Measurements from ENCODE around the gene ST7.
A peak's percentile ranks its signal among the peaks of the same experiment; 100 is the strongest.

The ST7 gene

DNA sequence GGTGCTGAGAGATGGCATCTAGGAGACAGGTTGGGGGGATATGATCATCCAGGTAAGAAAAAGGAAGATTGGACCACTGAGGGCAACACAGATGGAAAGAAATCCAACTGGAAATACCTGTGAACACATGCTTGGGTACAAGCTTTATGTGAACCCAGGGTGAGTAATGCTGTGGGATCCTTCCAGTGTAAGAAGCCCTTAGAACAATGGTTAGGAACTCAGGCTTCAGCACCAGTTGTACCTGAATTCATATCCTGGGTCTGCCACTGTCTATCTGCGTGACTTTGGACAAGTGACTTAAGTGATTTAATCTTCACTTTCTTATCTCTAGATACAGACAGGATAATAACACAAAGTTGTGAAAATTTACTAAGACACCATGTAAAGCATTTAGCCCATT is 131.0 kb downstream of the ST7 start:
- Mint-ChIP-seq H3K27me3 (no peaks in the 10 kb centered on the region), H3K36me3 (no peaks in the 10 kb centered on the region), H3K4me3 (no peak overlapping the region), H3K4me1 (ENCODE audit: low read depth) (peaks cover 26% of the 10 kb centered on the region), H3K27ac (no peak overlapping the region), H3K9me3 (ENCODE audit: low read depth) (no peaks in the 10 kb centered on the region)

DNA sequence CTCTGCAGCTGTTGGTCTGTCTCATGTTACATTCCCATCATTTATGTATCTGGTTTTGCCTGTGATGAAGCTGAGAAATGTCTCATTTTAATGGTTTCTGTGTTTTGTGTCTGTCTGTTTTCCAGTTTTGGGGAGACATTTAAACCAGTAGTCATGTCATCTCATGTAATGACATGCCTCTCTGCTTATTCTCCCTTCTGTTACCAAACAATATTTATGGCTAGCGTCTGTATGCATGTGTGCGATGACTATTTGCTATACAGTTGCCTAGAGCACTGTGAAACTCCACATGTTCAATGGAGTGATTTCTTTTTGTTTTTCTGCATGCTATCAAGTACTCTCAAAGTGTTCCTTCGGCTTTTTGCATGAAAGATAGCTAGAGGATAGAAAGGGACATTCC is 132.0 kb downstream of the ST7 start:
- H3K36me3 Mint-ChIP-seq, result no peaks in the 10 kb centered on the region
- H3K4me3 Mint-ChIP-seq, result no peak overlapping the region
- H3K9me3 Mint-ChIP-seq (ENCODE audit: low read depth), result no peaks in the 10 kb centered on the region
- H3K4me1 Mint-ChIP-seq (ENCODE audit: low read depth), result peaks cover 26% of the 10 kb centered on the region
- no peaks in the 10 kb centered on the region for H3K27me3 Mint-ChIP-seq
- H3K27ac Mint-ChIP-seq, result no peak overlapping the region

DNA sequence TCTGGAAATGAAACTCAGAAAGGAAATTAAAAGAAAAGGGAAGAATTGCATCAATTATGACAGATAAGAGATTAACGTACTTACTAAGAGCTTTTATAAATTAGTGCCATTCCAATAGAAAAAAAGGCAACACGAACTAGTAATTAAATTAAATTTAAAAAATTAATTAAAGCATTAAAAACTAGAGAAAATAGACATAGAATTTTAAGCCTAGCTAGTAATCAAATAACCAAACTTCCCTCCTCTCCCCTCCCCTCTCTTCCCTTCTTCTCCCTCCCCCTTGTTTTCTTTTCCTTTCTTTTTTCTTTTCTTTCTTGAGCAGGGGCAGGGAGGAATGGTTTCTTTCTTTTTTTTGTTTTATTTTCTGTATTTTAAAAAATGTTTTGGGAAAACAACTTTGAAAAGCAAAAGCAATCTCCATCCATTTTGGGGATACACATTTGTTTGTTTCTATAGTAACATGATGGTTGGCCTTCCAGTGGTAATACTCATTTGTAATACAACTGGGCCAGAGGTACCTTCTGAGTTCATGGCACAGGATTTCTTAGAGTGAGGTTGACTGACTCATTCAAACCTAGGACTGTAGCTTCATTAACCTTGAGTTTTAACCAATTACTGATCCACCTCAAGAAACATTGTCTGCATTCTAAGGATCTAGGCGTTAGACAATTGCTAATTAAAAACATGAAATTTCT is 132.6 kb downstream of the ST7 start:
- no peaks in the 10 kb centered on the region for H3K36me3 Mint-ChIP-seq
- no peak overlapping the region for H3K27ac Mint-ChIP-seq
- H3K4me3 Mint-ChIP-seq, result no peak overlapping the region
- no peaks in the 10 kb centered on the region for H3K27me3 Mint-ChIP-seq
- H3K4me1 Mint-ChIP-seq (ENCODE audit: low read depth), result peaks cover 26% of the 10 kb centered on the region
- H3K9me3 Mint-ChIP-seq (ENCODE audit: low read depth), result no peaks in the 10 kb centered on the region

DNA sequence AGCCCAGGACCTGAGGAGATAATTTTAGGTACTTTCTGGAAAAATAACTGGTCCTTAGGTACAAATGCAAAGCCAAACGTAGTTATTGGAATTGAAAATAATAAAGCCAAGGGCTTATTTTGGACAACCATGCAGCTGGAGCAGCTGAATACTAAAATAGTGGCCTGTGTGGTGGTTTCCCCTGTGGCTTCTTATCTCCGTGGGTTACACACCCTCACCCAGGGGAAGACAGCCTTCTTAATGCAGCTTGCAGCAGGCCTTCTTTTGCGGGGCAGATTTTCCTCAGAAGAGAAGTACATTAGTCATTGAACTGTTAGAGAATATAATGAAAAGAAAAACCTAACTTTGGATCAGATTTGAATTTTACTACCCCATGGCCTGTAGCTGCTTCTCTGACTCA is 133.5 kb downstream of the ST7 start:
- Mint-ChIP-seq H3K9me3 (ENCODE audit: low read depth) (no peaks in the 10 kb centered on the region), H3K27me3 (no peaks in the 10 kb centered on the region), H3K4me3 (no peak overlapping the region), H3K36me3 (no peaks in the 10 kb centered on the region), H3K4me1 (ENCODE audit: low read depth) (peaks cover 26% of the 10 kb centered on the region), H3K27ac (no peak overlapping the region)

DNA sequence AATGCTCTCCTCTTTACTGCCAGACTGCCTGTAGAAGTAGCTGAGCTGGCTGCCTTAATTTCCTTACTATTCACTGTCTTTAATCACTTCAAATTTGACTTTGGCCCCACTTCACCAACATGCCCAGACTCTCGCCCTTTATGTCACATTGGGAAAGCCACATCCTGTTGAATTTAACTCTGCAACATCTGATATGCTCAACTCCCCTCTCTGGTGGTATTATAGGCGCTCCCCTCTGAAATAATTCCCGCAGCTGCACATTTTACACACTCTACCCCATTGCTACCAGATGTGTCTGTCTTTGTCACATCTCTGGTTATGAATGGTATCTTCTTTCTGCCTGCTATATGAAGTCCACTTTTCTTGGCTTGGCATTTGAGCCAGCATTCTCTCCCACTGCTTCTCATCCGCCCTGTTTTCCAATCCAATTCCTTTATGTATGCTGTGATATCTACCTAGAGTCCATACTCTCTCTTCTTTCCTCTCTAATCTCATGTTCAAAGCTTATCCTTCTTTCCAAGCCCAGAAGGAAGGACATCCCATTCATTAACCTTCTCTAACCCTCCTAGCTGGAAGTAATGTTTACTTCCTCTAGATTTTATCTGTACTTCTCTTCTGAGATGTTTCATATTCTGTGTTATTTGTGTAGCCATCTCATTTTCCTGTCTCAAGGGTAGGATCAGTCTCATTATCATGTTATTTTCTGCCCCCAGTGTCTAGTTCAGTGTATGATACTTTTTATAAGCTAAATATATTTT is 134.5 kb downstream of the ST7 start:
- Mint-ChIP-seq H3K36me3 (no peaks in the 10 kb centered on the region), H3K27ac (no peak overlapping the region), H3K4me1 (ENCODE audit: low read depth) (peaks cover 26% of the 10 kb centered on the region), H3K27me3 (no peaks in the 10 kb centered on the region), H3K9me3 (ENCODE audit: low read depth) (no peaks in the 10 kb centered on the region), H3K4me3 (peak overlapping the region; percentile 1)

DNA sequence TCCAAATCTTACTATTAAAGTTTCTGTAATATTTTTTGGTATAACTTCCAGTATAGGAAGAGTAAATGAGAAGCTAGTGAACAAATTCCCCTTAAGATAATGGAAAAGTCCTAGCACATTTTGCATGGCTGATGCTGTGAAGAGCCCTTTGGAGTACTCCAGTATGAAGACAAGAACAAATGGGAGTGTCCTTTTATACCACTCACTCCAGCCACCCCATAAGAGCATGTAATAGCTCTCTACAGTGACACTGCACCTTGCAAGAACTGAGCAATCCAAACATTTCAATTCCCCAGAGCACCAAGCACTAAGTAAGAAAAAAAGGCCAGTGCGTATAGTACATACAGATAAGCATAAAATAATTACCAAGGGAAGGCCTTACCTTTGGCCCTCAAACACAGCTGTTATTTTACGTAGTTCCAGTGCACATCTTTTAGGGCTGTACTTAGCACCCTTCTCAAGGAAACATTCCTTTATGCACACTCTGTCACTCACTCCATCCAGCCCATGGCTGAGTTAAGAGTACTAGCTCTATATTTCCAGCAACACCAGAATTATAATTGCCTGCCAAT is 135.4 kb downstream of the ST7 start:
- H3K4me1 Mint-ChIP-seq (ENCODE audit: low read depth), result peaks cover 25% of the 10 kb centered on the region
- no peak overlapping the region for H3K27ac Mint-ChIP-seq
- no peaks in the 10 kb centered on the region for H3K27me3 Mint-ChIP-seq
- no peaks in the 10 kb centered on the region for H3K36me3 Mint-ChIP-seq
- H3K9me3 Mint-ChIP-seq (ENCODE audit: low read depth), result no peaks in the 10 kb centered on the region
- no peak overlapping the region for H3K4me3 Mint-ChIP-seq

DNA sequence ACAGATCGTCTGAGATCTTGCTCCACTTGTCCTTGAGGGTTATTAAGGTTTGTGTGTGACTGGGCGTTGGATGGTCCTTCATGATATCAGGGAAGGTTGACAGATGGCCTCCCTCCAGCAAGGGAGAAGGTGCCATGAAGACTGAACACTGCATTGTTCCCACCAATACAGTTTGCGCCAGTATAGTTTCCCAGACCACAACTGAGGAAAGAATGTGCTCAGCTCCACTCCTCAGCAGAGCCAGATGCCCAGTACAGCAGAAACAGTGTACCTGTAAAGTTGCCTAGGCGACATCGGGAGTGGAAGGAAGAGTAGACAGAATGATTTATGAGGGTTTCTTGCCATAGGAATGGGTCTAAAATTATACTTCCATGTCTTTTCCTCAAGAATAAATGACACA is 137.5 kb downstream of the ST7 start:
- H3K9me3 Mint-ChIP-seq (ENCODE audit: low read depth), result no peaks in the 10 kb centered on the region
- H3K4me1 Mint-ChIP-seq (ENCODE audit: low read depth), result peaks cover 25% of the 10 kb centered on the region
- H3K27ac Mint-ChIP-seq, result no peak overlapping the region
- no peaks in the 10 kb centered on the region for H3K27me3 Mint-ChIP-seq
- H3K36me3 Mint-ChIP-seq, result no peaks in the 10 kb centered on the region
- no peak overlapping the region for H3K4me3 Mint-ChIP-seq

DNA sequence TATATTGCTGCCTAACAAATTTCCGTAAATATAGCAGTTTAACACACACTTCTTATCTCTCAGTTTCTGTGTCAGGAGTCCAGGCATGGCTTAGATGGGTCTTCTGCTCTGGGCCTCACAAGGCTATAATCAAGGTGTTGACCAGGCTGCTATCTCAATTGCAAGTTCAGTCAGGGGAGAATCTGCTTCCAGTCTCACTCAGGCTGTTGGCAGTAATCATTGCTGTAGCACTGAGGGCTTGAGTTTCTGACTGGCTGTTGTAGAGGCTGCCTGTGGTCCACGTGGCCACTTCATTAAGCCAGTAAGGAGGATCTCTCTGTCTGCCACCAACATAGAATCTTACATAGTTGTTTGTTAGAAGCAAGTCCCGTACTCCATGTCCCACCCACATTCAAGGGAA is 138.4 kb downstream of the ST7 start:
- Mint-ChIP-seq H3K9me3 (ENCODE audit: low read depth) (no peaks in the 10 kb centered on the region), H3K4me1 (ENCODE audit: low read depth) (peaks cover 19% of the 10 kb centered on the region), H3K27ac (no peak overlapping the region), H3K4me3 (no peak overlapping the region), H3K36me3 (no peaks in the 10 kb centered on the region), H3K27me3 (no peaks in the 10 kb centered on the region)

DNA sequence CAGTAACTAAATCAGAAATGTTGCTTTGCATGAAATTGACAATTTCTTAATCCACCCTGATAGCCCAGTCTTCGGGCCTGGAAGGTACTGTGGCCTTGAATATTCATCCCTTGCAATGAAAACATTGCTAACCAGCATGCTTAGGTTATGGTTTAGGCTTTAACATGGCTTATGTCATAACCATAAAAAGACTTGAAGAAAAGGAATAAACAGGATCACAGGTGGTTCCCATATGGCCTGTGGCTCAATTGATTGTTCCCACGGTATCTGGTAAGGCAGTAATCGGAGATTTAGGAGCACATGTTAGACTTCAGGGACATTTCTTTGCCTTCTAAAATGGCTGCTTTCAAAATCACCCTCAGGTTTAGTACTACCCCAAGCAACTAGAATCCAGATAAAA is 139.5 kb downstream of the ST7 start:
- no peak overlapping the region for H3K4me3 Mint-ChIP-seq
- no peaks in the 10 kb centered on the region for H3K27me3 Mint-ChIP-seq
- peaks cover 9% of the 10 kb centered on the region for H3K4me1 Mint-ChIP-seq (ENCODE audit: low read depth)
- H3K27ac Mint-ChIP-seq, result no peak overlapping the region
- no peaks in the 10 kb centered on the region for H3K36me3 Mint-ChIP-seq
- H3K9me3 Mint-ChIP-seq (ENCODE audit: low read depth), result no peaks in the 10 kb centered on the region

DNA sequence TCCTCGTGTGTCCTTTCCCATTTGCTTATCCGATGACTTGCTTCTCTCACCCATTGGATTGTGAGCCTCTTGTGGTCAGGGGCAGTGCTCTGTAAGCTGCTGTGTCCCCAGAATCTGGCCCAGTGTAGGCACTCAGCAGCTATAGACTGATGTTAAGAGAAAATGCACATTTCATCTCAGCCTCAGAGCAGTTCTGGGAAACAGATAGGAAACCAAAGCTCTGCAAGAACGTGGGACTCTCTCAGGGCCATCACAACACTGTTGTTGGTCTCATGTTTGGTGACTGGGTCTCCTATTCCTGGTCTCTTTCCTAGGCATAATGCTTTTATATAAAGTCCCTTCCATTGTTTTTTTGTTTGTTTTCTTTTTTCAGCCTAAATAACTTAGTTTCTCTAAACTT is 141.2 kb downstream of the ST7 start:
- H3K4me1 Mint-ChIP-seq (ENCODE audit: low read depth), result peaks cover 2% of the 10 kb centered on the region
- no peak overlapping the region for H3K4me3 Mint-ChIP-seq
- H3K27me3 Mint-ChIP-seq, result no peaks in the 10 kb centered on the region
- no peaks in the 10 kb centered on the region for H3K36me3 Mint-ChIP-seq
- no peak overlapping the region for H3K27ac Mint-ChIP-seq
- no peaks in the 10 kb centered on the region for H3K9me3 Mint-ChIP-seq (ENCODE audit: low read depth)

DNA sequence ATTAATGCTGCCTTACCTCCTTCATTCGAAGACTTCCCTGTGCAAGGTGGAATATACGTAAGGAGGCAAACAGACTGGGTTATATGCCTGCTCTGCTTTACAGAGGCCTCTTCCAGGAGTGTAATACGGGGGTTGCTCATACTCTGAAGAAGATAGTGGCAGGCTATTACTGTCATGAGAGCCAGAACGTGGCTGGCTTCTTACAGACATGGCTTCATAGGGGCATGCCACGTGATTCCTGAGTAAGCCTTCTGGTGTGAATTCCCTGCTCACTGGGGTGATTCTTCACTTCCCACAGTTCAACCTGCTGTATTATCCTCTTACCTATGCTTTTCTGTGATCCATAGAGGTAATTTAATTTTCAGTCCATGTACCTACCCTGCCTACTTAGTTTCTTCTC is 141.8 kb downstream of the ST7 start:
- no peaks in the 10 kb centered on the region for H3K9me3 Mint-ChIP-seq (ENCODE audit: low read depth)
- H3K27me3 Mint-ChIP-seq, result no peaks in the 10 kb centered on the region
- peaks cover 2% of the 10 kb centered on the region for H3K4me1 Mint-ChIP-seq (ENCODE audit: low read depth)
- H3K27ac Mint-ChIP-seq, result no peak overlapping the region
- peaks cover 2% of the 10 kb centered on the region for H3K36me3 Mint-ChIP-seq
- no peak overlapping the region for H3K4me3 Mint-ChIP-seq

DNA sequence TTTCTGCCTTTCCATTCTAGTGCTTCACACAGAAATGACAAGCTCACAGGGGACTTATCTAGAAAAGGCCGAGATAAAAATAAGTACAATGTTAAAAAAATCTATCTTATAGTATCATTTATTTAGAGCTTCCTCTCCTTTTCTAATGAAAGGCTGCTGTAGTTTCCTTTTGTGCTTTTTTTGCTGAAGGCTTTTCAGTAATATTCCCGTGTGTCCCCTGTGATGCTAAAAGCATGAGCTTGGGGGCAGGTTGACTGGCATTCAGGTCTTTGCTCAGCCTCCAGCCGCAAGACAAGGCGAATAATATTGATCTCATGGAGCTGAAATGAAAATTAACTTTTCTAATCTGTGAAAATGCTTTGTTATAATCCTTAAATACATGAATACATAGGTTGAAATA is 143.0 kb downstream of the ST7 start:
- Mint-ChIP-seq H3K36me3 (peaks cover 2% of the 10 kb centered on the region), H3K9me3 (ENCODE audit: low read depth) (no peaks in the 10 kb centered on the region), H3K4me3 (no peak overlapping the region), H3K27ac (no peak overlapping the region), H3K27me3 (no peaks in the 10 kb centered on the region), H3K4me1 (ENCODE audit: low read depth) (peaks cover 2% of the 10 kb centered on the region)

DNA sequence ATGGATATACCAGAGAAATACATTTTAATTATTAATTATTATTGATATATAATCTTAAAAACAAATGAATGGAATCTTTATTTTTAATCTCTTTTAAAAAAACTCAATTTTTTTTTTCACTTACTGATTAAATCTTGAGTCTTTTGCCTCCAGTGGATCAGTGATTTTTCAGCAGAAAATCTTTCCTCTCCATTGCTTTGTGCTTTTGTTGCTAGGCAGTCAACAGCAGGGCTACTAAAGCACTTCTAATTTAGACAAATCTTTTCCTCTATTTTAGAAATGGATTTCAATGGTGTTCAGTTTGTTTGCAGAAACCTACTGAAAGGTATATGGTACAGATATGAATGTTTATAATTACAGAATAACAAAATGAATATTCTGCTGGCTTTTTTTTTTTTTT is 143.6 kb downstream of the ST7 start:
- Mint-ChIP-seq H3K4me3 (no peak overlapping the region), H3K9me3 (ENCODE audit: low read depth) (no peaks in the 10 kb centered on the region), H3K27me3 (no peaks in the 10 kb centered on the region), H3K4me1 (ENCODE audit: low read depth) (peaks cover 2% of the 10 kb centered on the region), H3K27ac (no peak overlapping the region), H3K36me3 (peaks cover 2% of the 10 kb centered on the region)

DNA sequence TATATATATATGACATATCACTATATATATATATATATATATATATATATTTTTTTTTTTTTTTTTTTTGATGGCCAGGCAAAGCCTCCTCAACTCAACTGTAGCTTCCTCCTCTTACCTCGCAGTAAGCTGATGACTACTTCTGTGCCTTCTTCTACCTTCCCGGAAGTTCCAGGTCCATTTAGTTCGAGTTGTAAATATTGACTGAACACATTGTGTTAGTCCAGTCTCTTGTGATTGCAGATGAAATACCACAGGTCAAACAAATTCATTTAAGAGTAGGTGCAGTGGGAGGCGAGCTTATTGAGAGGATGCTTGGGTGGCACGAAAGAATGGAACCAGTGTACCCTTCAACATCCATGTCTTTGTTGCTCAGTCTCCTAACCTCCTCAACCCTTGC is 144.6 kb downstream of the ST7 start:
- no peaks in the 10 kb centered on the region for H3K9me3 Mint-ChIP-seq (ENCODE audit: low read depth)
- no peak overlapping the region for H3K27ac Mint-ChIP-seq
- peaks cover 2% of the 10 kb centered on the region for H3K36me3 Mint-ChIP-seq
- H3K4me1 Mint-ChIP-seq (ENCODE audit: low read depth), result peaks cover 2% of the 10 kb centered on the region
- H3K4me3 Mint-ChIP-seq, result no peak overlapping the region
- no peaks in the 10 kb centered on the region for H3K27me3 Mint-ChIP-seq

DNA sequence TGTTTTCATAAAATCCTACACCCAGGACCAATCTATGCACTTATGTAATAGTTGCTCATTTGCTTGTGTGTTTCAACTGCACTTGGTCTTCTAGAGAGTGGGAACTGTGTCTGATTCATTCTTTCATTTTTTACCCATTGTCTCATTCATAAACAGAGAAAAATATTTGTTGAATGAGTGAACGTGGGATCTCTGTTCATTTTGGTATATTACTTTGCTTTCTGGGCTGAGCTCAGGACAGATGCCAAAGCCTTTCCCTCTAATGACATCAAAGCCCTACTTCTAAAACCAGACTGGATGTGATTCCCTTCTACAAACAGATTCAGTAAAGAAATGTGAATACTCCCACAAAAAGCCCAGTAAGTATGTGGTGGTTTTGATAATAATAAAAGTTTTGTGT is 145.2 kb downstream of the ST7 start:
- Mint-ChIP-seq H3K9me3 (ENCODE audit: low read depth) (no peaks in the 10 kb centered on the region), H3K36me3 (peaks cover 2% of the 10 kb centered on the region), H3K27ac (no peak overlapping the region), H3K4me3 (no peak overlapping the region), H3K4me1 (ENCODE audit: low read depth) (peaks cover 2% of the 10 kb centered on the region), H3K27me3 (no peaks in the 10 kb centered on the region)

DNA sequence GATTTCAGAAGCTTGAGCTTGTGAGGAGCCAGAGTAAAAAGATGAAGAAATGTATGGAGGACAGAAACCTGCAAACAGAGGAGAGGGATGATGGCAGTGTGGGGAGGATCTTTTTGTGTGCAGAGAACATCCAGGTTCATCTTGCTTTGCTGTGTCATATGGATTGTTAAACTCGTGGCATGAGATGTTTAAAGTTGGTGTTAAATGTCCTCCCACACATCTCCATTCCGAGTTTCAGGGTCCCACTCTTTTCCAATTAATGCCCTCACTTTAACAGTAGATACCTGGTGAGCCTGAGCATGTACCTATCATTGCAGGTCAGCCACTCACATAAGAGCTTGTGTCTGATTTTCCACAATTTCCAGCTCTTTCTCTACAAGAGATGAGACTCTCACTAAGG is 147.7 kb downstream of the ST7 start:
- Mint-ChIP-seq H3K27ac (no peak overlapping the region), H3K27me3 (no peaks in the 10 kb centered on the region), H3K9me3 (ENCODE audit: low read depth) (no peaks in the 10 kb centered on the region)

More for the DNA sequence above, 147.7 kb downstream of the ST7 start:
- H3K36me3 Mint-ChIP-seq, result peaks cover 2% of the 10 kb centered on the region
- no peak overlapping the region for H3K4me3 Mint-ChIP-seq
- no peaks in the 10 kb centered on the region for H3K4me1 Mint-ChIP-seq (ENCODE audit: low read depth)

Measured in activated naive CD8-positive, alpha-beta T cell (primary cell).